ENCODE results near the gene KATNAL1.

KATNAL1 gene

DNA sequence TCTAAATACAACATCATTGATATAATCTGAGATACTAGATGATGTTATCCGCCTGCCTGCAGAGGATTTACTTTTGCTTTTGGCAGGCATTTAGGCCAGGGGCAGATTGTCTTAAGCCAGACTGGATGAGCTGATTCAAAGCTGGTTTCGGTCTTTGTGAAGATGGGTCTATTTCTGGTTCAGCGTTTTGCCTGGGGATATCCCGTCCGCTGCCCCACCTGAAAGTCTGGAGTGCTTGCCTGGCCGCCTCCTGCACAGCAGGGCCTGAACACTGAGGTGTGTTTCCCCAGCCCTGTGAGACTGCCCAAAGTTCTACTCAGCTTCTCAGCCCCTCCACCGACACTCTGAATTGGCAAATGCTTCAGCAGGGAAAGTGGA, 149.7 kb downstream of the KATNAL1 start:
- no peak for DNase-seq (ENCODE audit: low read depth)
- H3K4me3 ChIP-seq (ENCODE audit: low read length) = no peak overlapping the region
- TF ChIP-seq CTCF (conservative IDR thresholded peaks at IDR 0.05; ENCODE audit: low read depth, low read length) = no peak

DNA sequence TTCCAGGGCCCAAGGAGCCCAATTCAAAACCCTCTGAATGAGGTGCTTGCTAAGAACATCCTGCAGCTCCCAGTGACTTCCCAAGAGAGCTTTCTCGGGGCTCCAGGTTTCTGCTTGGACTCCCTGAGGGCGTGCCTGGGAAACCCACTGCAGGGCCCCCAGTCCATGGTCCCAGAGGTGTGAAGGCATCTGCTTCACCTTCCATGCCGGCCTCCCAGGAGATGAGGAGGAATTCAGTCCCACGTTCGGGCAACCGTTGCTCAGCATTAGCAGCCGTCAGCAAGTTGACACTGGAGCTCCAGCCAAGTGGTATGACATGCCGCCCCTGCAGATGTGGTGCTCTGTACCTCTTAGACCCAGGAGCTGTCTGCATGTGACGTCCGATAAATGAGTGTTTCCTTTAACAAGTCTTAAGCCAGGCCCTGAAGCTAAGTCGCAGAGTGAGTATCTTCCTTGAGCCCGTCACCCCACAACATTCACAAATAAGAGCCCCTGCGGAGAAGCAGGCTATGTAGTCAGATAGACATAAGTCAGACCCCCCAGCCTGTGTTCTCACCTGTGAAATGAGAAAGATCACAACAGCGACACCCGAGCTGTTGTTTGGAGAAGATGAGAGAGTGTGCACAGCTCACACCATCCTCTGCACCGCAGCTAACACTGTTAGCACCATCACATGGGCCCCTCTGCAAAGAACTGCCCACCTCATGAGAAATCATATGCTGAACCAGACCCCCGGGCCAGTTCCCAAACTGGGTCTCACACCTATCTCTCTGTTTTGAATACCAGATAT, 150.3 kb downstream of the KATNAL1 start:
- TF ChIP-seq CTCF (conservative IDR thresholded peaks at IDR 0.05; ENCODE audit: low read depth, low read length) = no peak
- DNase-seq (ENCODE audit: low read depth) = no peak
- H3K4me3 ChIP-seq (ENCODE audit: low read length) = no peak overlapping the region

DNA sequence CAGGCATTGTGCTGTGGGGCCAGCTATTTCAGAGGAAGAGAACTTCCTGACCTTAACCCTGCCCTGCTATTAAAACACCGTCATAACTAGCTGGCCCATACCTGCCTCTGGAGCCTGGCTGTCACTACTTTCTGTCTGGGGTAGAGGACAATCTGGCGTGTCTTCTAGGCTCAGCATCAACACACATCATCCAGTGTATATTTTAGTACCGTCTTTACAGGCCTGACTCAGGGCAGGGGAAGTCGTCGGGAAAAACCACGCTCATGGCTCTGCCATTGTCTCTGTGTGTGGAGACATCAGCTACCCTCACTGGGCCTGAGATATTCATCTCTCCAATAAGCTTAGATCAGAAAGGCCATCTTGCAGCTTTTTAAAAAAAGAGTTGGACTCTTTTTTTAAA, 151.1 kb downstream of the KATNAL1 start:
- DNase-seq (ENCODE audit: low read depth) = no peak
- TF ChIP-seq CTCF (conservative IDR thresholded peaks at IDR 0.05; ENCODE audit: low read depth, low read length) = no peak
- H3K4me3 ChIP-seq (ENCODE audit: low read length) = no peak overlapping the region

GRCh38 chr13:30154931-30155330, 152.4 kb downstream of the KATNAL1 start:
- no peak overlapping the region for H3K4me3 ChIP-seq (ENCODE audit: low read length)
- no peak for DNase-seq (ENCODE audit: low read depth)
- no peak for TF ChIP-seq CTCF (conservative IDR thresholded peaks at IDR 0.05; ENCODE audit: low read depth, low read length)

- no peak for TF ChIP-seq CTCF (conservative IDR thresholded peaks at IDR 0.05; ENCODE audit: low read depth, low read length)
- no peak for DNase-seq (ENCODE audit: low read depth)
- no peak overlapping the region for H3K4me3 ChIP-seq (ENCODE audit: low read length)
Measured at GRCh38 chr13:30154531-30154930, 152.8 kb downstream of the KATNAL1 start.

DNA sequence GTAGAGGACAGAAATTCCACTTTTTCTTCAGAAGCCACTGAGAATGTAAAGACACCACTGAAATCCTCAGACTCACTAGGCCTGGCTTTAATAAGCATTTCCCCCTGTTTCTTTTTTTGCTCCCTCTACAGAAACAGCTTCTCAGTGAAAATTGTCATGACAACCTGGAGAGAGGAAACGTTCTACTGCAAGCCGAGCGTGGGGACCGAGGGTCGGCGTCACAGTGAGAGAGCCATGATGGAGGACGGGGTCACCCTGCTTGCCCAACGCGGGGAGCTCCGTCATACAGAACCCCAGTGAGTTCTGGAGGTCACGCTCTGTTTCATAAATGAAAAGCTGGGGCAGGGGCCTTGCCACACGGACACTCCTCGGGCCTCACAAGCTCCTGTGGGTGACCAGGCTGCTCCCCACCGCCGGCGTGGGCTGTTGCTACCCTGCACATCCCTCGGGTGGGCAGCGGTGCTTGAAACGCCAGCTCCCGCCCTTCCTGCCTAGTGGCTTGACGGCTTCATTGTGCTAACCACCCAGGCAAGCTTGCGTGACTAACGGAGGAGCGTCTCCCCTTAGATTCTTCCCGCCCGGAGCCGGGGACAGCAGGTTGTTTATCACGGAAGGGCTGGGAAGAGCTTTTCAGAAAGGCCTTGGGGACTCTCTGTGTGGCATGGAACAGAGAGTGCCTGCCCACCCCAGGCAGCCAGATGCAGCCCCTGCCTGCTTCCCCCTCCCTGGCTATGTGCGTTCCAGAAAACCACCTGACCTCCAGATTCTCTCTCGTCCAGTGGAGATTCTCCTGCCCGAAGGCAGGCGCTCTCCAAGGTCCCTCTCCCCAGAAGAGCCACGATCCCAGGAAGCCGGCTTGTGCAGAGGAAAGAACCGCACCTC, 153.6 kb downstream of the KATNAL1 start:
- TF ChIP-seq CTCF (conservative IDR thresholded peaks at IDR 0.05; ENCODE audit: low read depth, low read length) = no peak
- H3K4me3 ChIP-seq (ENCODE audit: low read length) = no peak overlapping the region
- DNase-seq (ENCODE audit: low read depth) = no peak
